ENCODE measurements around the gene COX20. TPM values are rescaled to one million over a fixed set of nuclear protein-coding genes. Genes with fewer than 3 reads are reported as not detected.
A peak's percentile ranks its signal among the peaks of the same experiment; 100 is the strongest.

Gene COX20
- polyA plus RNA-seq, 2 of the 4 experiments (the other 2 are of a cell fraction), result 65.4 to 74.6 TPM

- H3K27ac ChIP-seq, result no peak overlapping the region
- ChIA-PET POLR2A (interaction anchor here (1.8 kb wide), 1 partner anchor 10 kb away, joined by 5 read pairs; no protein-coding TSS in a partner anchor), CTCF (interaction anchor here (1.0 to 1.3 kb wide), 4 partner anchors 8 to 202 kb away, joined by 3 to 7 read pairs (median 3); partner anchors contain the start of gene HNRNPU)
- 74% methylated on average over 5 of the region's 5 CpGs for WGBS (ENCODE audit: missing lambda C conversion rate)
- no peak overlapping the region for H3K4me2 ChIP-seq
- TF ChIP-seq JUN (IDR thresholded peaks at IDR 0.05) (0 out of 5 replicates have a peak, but pooled peaks of 1 of the 2 experiments have one; percentile 4), HOXB13 (CRISPR knock-in tag; IDR thresholded peaks at IDR 0.05; ENCODE audit: low read depth) (no peak), POLR2AphosphoS2 (conservative IDR thresholded peaks at IDR 0.05; ENCODE audit: low read length) (0 out of 2 replicates have a peak, but pooled peaks have one; percentile 62)
- peaks cover 50% of the 10 kb centered on the region; the same call in 2 of the 3 replicates for H3K4me1 ChIP-seq
- no peaks in the 10 kb centered on the region for H3K9me3 ChIP-seq
- FAIRE-seq (no peak), DNase-seq (ENCODE audit: low read depth in 1 of 2, low spot score in 1 of 2) (no peak), ATAC-seq (no peak)
- no peak overlapping the region for H3K4me3 ChIP-seq
Observed at GRCh38 chr1:244840219-244840794, 4.8 kb downstream of the COX20 start.

GRCh38 chr1:244841273-244841927 lies 5.9 kb downstream of the COX20 start:
- TF ChIP-seq ESRRA (IDR thresholded peaks at IDR 0.05; ENCODE audit: borderline replicate concordance, low read length) (no peak), SREBF2 (IDR thresholded peaks at IDR 0.05) (no peak), MAFK (IDR thresholded peaks at IDR 0.05; ENCODE audit: partially characterized antibody) (no peak), CBX8 (IDR thresholded peaks at IDR 0.05) (no peak), CTCF (IDR thresholded peaks at IDR 0.05) (no peak), POLR2A (IDR thresholded peaks at IDR 0.05; ENCODE audit: low read length) (no peak)
- 80% methylated on average over 9 of the region's 9 CpGs for WGBS (ENCODE audit: missing lambda C conversion rate)
- FAIRE-seq (no peak), ATAC-seq (no peak), DNase-seq (ENCODE audit: low read depth in 1 of 2, low spot score in 1 of 2) (no peak)
- H3K27ac ChIP-seq, result no peak overlapping the region
- peaks cover 50% of the 10 kb centered on the region; the same call in 2 of the 3 replicates for H3K4me1 ChIP-seq
- POLR2A ChIA-PET, result interaction anchor here (0.6 kb wide), 1 partner anchor 130 kb away, joined by 6 read pairs; no protein-coding TSS in a partner anchor
- CTCF ChIA-PET, result interaction anchor here (0.9 to 1.1 kb wide), 2 partner anchors 20 to 23 kb away, joined by 3 to 4 read pairs; partner anchors contain the start of gene HNRNPU
- H3K4me3 ChIP-seq, result no peak overlapping the region
- H3K4me2 ChIP-seq, result 0 out of 3 replicates have a peak overlapping the region, but pooled peaks have one; percentile 11
- H3K9me3 ChIP-seq, result no peaks in the 10 kb centered on the region

GRCh38 chr1:244843148-244843978 lies 7.9 kb downstream of the COX20 start:
- ChIA-PET CTCF (interaction anchor here (1.1 to 1.4 kb wide), 2 partner anchors 19 to 199 kb away, joined by 3 to 4 read pairs (median 3); no protein-coding TSS in a partner anchor), POLR2A (interaction anchor here (0.6 kb wide), 1 partner anchor 11 kb away, joined by 3 read pairs; no protein-coding TSS in a partner anchor)
- Histone ChIP-seq H3K9me3 (no peaks in the 10 kb centered on the region), H3K4me1 (peaks cover 33% of the 10 kb centered on the region; the same call in 2 of the 3 replicates), H3K4me3 (no peak overlapping the region), H3K27ac (no peak overlapping the region), H3K4me2 (no peak overlapping the region)
- FAIRE-seq (no peak), DNase-seq (ENCODE audit: low read depth in 1 of 2, low spot score in 1 of 2) (no peak), ATAC-seq (no peak)
- 81% methylated on average over 6 of the region's 6 CpGs for WGBS (ENCODE audit: missing lambda C conversion rate)
- TF ChIP-seq MAFK (IDR thresholded peaks at IDR 0.05; ENCODE audit: partially characterized antibody) (no peak), CHD2 (IDR thresholded peaks at IDR 0.05; ENCODE audit: low read length, partially characterized antibody) (no peak), BHLHE40 (IDR thresholded peaks at IDR 0.05; ENCODE audit: low read depth, low read length) (no peak), EHMT2 (IDR thresholded peaks at IDR 0.05; ENCODE audit: low read depth) (no peak), CEBPB (IDR thresholded peaks at IDR 0.05) (no peak), REST (IDR thresholded peaks at IDR 0.05) (no peak), FOXS1 (CRISPR knock-in tag; IDR thresholded peaks at IDR 0.05) (no peak), GATA3 (IDR thresholded peaks at IDR 0.05; ENCODE audit: borderline replicate concordance) (no peak), MAZ (IDR thresholded peaks at IDR 0.05; ENCODE audit: borderline replicate concordance, low read depth, low read length) (no peak), RFX5 (IDR thresholded peaks at IDR 0.05) (no peak)

Data from A549 (cell line).